LNCaP clone FGC (cell line): ENCODE results near the gene IQUB.
"Not testable (repeated sequence)": the region's sequence is repeated elsewhere in the genome, so short reads cannot be mapped to it uniquely, and the experiment has no call there.

ENCODE experiments used
- DNase-seq: peaks from one replicate; pipeline ENCODE4 v3.0.0-alpha.2; 2011; ENCODE audit warnings: low read depth
- H3K4me3 ChIP-seq: 2 replicates; pipeline ENCODE4 v1.5.1; 2011; ENCODE audit warnings: mild to moderate bottlenecking, low read depth, low read length, control low read depth
- CTCF ChIP-seq: IDR thresholded peaks from 2 replicates; pipeline ENCODE4 v1.5.1; 2012; ENCODE audit warnings: mild to moderate bottlenecking; ENCODE audit not compliant: control insufficient read depth, insufficient read depth; ENCODE audit errors: extremely low read depth

Gene IQUB

GRCh38 chr7:123533553-123533917, 860 bp downstream of the IQUB start:
- no peak for TF ChIP-seq CTCF
- DNase-seq = no peak
- peak overlapping the region; percentile 73 for H3K4me3 ChIP-seq

- DNase-seq, H3K4me3 ChIP-seq: not testable (repeated sequence)
Observed at GRCh38 chr7:123532788-123533552, 1.4 kb downstream of the IQUB start.

GRCh38 chr7:123532343-123532742, 2.1 kb downstream of the IQUB start:
- DNase-seq, H3K4me3 ChIP-seq: not testable (repeated sequence)

- H3K4me3 ChIP-seq, DNase-seq: not testable (repeated sequence)
Observed at GRCh38 chr7:123530035-123530591, 4.3 kb downstream of the IQUB start.

- no peak overlapping the region for H3K4me3 ChIP-seq
- no peak for DNase-seq
- TF ChIP-seq CTCF = no peak
Observed at GRCh38 chr7:123528265-123528664, 6.1 kb downstream of the IQUB start.

- DNase-seq = not testable (repeated sequence)
- peak overlapping the region; percentile 37 for H3K4me3 ChIP-seq
Observed at GRCh38 chr7:123527712-123528225, 6.6 kb downstream of the IQUB start.

- DNase-seq, H3K4me3 ChIP-seq: not testable (repeated sequence)
Observed at GRCh38 chr7:123526533-123526932, 7.9 kb downstream of the IQUB start.

GRCh38 chr7:123522066-123522465, 12.3 kb downstream of the IQUB start:
- no peak for TF ChIP-seq CTCF
- DNase-seq = no peak
- no peak overlapping the region for H3K4me3 ChIP-seq

GRCh38 chr7:123505221-123505620, 29.2 kb downstream of the IQUB start:
- TF ChIP-seq CTCF = no peak
- no peak for DNase-seq

GRCh38 chr7:123502201-123502600, 32.2 kb downstream of the IQUB start:
- no peak for TF ChIP-seq CTCF
- H3K4me3 ChIP-seq = no peak overlapping the region
- DNase-seq = no peak

More at GRCh38 chr7:123505221-123505620, 29.2 kb downstream of the IQUB start:
- no peak overlapping the region for H3K4me3 ChIP-seq
